Measurements from ENCODE around the gene CAMTA1.
"Not testable (repeated sequence)": the region's sequence is repeated elsewhere in the genome, so short reads cannot be mapped to it uniquely, and the experiment has no call there.

Gene CAMTA1

GRCh38 chr1:7587108-7587772 lies 802.0 kb downstream of the CAMTA1 start:
- DNase-seq (ENCODE audit: low read depth, low spot score), result no peak

- no peak for DNase-seq (ENCODE audit: low read depth, low spot score)
These were observed 802.7 kb downstream of the CAMTA1 start for GRCh38 chr1:7587773-7588456.

DNA sequence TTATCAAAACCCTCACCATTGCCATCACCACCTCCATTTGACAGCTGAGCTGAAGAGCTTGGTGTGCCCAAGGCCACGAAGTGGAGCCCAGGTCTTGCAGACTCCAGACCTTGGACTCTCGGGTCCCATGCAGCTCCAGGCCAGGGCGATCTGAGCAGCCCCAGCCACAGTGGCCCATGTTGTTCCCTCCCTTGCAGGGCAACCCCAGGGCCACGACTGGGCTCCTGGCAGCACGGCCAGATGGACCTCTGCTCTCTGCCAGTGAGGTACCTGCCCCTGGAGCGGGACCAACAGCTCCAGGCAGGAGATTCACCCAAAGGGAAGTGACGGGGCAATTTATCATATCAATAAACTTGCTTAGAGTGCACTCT lies 803.2 kb downstream of the CAMTA1 start:
- DNase-seq (ENCODE audit: low read depth, low spot score), result no peak

DNA sequence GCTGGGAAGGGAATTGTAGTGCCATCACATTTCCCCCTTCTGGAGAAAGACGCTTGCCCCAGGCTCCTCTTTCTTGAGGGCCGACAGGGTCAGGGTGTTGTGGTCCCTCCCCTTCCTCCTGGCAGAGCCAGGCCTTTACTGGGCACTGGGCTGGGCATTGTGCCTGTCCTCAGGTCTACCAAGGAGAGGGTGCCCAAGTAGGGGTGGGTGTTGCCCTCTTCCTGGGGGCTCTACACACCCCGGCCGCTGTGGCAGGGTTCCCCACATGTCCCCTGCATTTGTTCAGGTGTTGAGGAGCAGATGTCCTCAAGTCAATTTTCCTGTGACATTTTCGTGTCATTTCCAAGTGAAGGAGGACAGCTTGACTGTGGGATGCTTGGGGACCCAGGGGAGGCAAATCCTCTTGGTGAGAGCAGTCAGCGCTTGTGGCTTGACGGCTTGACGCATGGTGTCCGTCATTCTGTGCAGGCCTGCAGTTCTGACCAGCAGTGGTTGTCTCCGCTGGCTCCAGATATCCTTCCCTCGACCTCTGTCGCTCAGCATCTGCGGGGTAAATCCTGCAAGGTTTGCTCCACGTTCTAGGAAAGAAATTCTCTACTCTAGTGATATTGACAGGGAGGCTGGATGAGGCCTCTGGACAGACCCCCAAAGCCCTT lies 804.0 kb downstream of the CAMTA1 start:
- DNase-seq (ENCODE audit: low read depth, low spot score), result no peak

DNA sequence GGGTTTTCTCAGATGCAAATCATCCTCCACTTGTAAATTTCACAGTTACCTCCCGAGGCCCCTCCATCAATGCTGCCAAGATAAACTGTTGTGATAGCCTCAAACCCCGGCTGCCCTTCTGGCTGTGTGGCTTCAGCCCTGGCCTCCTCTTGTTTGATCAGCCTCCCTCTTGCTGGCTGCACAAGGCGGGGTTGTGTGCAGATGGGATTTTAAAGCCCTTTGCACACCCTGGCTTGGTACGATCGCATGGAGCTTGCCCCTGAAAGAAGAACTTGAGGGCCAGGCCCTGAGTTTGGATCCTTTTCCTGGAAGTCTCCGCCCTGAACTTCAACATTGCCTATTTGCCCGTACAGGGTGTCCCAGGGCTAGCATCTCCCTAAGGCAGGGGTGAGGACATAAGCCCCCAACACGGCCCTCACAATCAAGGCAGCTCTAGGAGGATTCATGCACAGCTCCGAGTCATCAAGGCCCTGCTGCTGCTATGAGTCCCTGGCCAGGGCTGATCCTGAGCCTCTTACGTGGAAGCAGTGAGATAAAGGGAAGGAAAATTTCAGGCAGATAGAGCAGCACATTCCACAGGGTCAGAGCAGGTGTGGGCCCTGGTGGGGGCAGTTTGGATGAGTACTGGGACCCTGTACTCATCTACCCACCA lies 804.6 kb downstream of the CAMTA1 start:
- no peak for DNase-seq (ENCODE audit: low read depth, low spot score)

DNA sequence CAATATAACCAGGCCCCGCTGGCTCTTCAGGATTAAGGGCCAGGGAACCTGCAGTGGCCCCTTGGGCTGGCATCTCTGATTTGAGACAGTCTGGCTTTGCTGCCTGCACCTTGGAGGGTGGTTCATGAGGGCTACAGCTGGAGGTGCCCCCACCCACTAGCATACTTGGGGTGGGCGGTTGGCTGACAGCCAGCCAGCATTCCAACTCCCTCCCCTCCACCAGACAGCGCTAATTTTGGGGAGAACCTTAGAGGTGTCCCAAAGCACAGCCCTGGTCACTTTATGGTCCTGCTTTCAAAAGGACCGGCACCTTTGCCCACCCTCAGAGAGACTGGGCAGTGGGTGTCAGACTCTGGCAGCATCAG lies 805.2 kb downstream of the CAMTA1 start:
- DNase-seq (ENCODE audit: low read depth, low spot score), result no peak

DNA sequence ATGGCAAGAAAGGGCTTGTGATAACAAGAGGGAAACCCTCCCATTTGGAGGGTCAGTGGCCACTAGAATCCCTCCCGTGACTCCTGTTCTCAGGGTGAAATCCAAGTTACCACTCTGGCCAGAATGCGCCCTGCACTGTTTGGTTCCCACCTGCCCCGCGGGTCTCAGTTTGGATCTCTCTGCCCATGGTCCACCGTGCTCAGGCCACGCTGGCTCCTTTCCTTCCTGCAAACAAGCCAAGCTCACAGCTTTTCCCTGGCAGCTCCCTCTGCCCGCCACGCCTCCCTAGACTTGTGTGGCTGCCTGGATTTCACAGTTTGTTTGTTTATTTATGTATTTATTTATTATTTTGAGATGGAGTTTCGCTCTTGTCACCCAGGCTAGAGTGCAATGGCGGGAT lies 806.3 kb downstream of the CAMTA1 start:
- DNase-seq (ENCODE audit: low read depth, low spot score), result no peak

GRCh38 chr1:7592120-7592798 lies 807.0 kb downstream of the CAMTA1 start:
- DNase-seq (ENCODE audit: low read depth, low spot score), result no peak

GRCh38 chr1:7594002-7594713 lies 808.9 kb downstream of the CAMTA1 start:
- DNase-seq (ENCODE audit: low read depth, low spot score), result no peak

GRCh38 chr1:7594714-7595295 lies 809.6 kb downstream of the CAMTA1 start:
- DNase-seq (ENCODE audit: low read depth, low spot score), result no peak

DNA sequence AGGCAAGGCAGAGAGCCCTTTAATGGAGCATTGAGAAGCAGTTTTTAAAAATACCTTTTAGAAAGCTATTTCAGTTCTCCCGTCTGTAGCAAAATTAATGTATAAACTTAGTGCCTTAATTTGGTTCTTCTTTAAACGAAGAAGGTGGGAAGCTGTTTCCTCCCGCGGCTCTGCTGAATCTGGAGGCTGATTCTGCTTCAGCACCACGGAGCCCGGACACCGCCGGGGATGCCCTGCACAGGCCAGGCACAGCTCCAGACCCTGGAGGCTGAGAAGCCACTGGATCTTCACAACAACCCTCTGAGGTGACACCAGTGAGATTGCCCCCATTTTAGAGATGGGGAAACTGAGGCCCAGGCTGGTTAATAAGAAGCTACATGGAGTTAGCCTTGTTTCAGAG lies 810.1 kb downstream of the CAMTA1 start:
- no peak for DNase-seq (ENCODE audit: low read depth, low spot score)

GRCh38 chr1:7596126-7596965 lies 811.1 kb downstream of the CAMTA1 start:
- DNase-seq (ENCODE audit: low read depth, low spot score), result no peak

- not testable (repeated sequence) for DNase-seq (ENCODE audit: low read depth, low spot score)
These were observed 812.8 kb downstream of the CAMTA1 start for GRCh38 chr1:7598058-7598457.

DNA sequence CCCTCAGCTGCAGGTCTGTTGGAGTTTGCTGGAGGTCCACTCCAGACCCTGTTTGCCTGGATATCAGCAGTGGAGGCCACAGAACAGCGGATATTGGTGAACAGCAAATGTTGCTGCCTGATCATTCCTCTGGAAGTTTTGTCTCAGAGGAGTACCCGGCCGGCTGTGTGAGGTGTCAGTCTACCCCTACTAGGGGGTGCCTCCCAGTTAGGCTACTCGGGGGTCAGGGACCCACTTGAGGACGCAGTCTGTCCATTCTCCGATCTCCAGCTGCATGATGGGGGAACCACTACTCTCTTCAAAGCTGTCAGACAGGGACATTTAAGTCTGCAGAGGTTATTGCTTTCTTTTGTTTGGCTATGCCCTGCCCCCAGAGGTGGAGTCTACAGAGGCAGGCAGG lies 819.7 kb downstream of the CAMTA1 start:
- DNase-seq (ENCODE audit: low read depth, low spot score), result not testable (repeated sequence)

GRCh38 chr1:7606096-7606495 lies 820.8 kb downstream of the CAMTA1 start:
- DNase-seq (ENCODE audit: low read depth, low spot score), result no peak

DNA sequence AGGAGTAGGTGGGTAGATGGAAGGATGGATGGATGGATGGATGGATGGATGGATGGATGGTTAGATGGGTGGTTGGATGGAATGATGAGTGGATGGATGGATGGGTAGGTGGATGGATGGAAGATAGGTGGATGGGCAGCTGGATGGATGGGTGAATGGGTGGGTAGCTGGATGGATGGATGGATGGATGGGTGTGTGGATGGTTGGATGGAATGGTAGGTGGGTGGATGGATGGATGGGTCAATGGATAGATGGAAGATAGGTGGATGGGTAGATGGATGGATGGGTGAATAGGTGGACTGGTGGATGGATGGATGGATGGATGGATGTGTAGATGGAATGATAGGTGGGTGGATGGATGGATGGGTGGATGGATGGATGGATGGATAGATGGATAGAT lies 821.8 kb downstream of the CAMTA1 start:
- DNase-seq (ENCODE audit: low read depth, low spot score), result no peak

- no peak for DNase-seq (ENCODE audit: low read depth, low spot score)
These were observed 823.5 kb downstream of the CAMTA1 start for GRCh38 chr1:7608628-7609305.

DNA sequence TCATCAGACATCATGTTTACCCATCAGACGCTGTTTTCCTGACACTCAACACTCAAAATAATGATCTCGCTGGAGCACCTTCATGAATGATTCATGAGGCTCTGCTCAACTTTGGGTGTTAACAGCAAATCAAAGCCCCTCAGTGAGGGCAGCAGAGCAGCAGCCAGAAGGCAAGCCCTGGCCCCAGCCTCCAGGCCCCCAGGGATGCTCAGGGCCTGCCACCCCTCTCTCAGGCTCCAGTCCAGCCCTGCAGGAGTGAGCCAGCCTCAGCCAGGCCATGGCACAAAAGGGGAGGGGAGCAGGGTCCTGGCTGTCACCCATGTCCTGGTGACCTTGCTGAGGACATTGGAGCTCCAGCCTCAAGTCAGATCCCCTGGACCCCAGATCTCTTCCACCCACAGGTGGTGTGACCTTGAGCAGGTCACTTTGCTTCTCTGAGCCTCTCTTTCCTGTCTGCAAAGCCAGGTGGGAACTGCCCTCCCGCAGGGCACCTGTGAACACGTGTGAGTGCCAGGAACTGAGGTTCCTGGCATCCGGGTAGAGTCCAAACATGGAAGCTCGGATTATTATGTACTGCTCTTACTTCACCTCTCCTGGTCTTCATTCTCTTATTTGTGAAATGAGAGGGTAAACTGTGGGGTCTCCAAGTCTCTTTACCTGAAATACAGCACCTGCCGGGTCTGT lies 824.2 kb downstream of the CAMTA1 start:
- no peak for DNase-seq (ENCODE audit: low read depth, low spot score)
